Stomach (tissue), 4 donors: Measurements from ENCODE around the gene CEACAM7.

Source experiments
- POLR2A ChIP-seq, 4 donors: fragments of 450-650 bp; IDR thresholded peaks; one replicate each; pipeline ENCODE4 v1.6.1; 2016; ENCODE audit warnings: antibody characterized with exemption in 4 of 4, control low read depth in 2 of 4, mild to moderate bottlenecking in 1 of 4, moderate library complexity in 1 of 4
- POLR2AphosphoS5 ChIP-seq, 3 donors: sonication (generic); formaldehyde crosslinking; IDR thresholded peaks; one replicate each; pipeline ENCODE4 v1.6.1; 2016; ENCODE audit warnings: antibody characterized with exemption in 3 of 3
- TF ChIP-seq, protein P1 (sequence below), 7 experiments: fragments of 450-650 bp in 4 of 7; fragments of 200-600 bp in 3 of 7; sonication (generic) in 3 of 7; IDR thresholded peaks; one replicate each; pipeline ENCODE4 v1.5.1; 2016 to 2019; ENCODE audit warnings: antibody characterized with exemption in 7 of 7, control low read depth in 2 of 7, mild to moderate bottlenecking in 1 of 7

DNA sequence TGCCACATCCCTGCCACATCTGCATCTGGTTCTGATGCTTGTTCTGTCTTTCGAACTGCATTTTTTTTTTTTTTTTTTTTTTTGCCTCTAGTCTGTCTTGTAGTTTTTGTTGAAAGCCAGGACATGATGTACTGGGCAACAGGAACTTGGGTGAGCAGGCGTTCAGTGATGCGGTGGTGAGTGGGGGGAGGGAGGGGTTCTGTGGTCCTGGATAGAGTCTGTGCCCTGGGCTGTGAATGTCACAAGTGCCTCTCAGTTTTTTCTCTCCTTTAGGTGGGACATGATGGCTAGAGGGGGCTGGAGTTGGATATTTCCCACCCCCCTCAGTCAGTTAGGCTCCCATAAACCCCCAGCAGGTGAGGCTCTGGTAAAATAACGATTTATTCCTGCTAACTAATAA is 64.7 kb downstream of the CEACAM7 start:
- TF ChIP-seq, protein P1, sequence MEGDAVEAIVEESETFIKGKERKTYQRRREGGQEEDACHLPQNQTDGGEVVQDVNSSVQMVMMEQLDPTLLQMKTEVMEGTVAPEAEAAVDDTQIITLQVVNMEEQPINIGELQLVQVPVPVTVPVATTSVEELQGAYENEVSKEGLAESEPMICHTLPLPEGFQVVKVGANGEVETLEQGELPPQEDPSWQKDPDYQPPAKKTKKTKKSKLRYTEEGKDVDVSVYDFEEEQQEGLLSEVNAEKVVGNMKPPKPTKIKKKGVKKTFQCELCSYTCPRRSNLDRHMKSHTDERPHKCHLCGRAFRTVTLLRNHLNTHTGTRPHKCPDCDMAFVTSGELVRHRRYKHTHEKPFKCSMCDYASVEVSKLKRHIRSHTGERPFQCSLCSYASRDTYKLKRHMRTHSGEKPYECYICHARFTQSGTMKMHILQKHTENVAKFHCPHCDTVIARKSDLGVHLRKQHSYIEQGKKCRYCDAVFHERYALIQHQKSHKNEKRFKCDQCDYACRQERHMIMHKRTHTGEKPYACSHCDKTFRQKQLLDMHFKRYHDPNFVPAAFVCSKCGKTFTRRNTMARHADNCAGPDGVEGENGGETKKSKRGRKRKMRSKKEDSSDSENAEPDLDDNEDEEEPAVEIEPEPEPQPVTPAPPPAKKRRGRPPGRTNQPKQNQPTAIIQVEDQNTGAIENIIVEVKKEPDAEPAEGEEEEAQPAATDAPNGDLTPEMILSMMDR (IDR thresholded peaks at IDR 0.05) = no peak
- TF ChIP-seq POLR2A (IDR thresholded peaks at IDR 0.05) = no peak
- TF ChIP-seq POLR2AphosphoS5 (IDR thresholded peaks at IDR 0.05) = no peak
